RKO (cell line): ENCODE measurements around the gene TPSB2.
"Not testable (repeated sequence)": the region's sequence is repeated elsewhere in the genome, so short reads cannot be mapped to it uniquely, and the experiment has no call there.

Experiments used
- DNase-seq: peaks from one replicate; pipeline ENCODE4 v3.0.0-alpha.2; 2016; ENCODE audit warnings: low spot score

Gene TPSB2

GRCh38 chr16:1261131-1261892, 31.3 kb upstream of the TPSB2 start:
- no peak for DNase-seq

- DNase-seq: no peak
Measured at GRCh38 chr16:1260101-1260680, 30.2 kb upstream of the TPSB2 start.

- DNase-seq: no peak
Measured at GRCh38 chr16:1259760-1260068, 29.7 kb upstream of the TPSB2 start.

- no peak for DNase-seq
Measured at GRCh38 chr16:1258906-1259759, 29.1 kb upstream of the TPSB2 start.

- DNase-seq: no peak
Measured at GRCh38 chr16:1258225-1258600, 28.2 kb upstream of the TPSB2 start.

- no peak for DNase-seq
Measured at GRCh38 chr16:1257561-1258224, 27.7 kb upstream of the TPSB2 start.

- no peak for DNase-seq
Measured at GRCh38 chr16:1256874-1257322, 26.9 kb upstream of the TPSB2 start.

- not testable (repeated sequence) for DNase-seq
Measured at GRCh38 chr16:1256296-1256873, 26.4 kb upstream of the TPSB2 start.

- not testable (repeated sequence) for DNase-seq
Measured at GRCh38 chr16:1255276-1256122, 25.5 kb upstream of the TPSB2 start, which contains the start of gene TPSD1. Gene TPSD1 (plus strand): TSS chr16:1256069. CDS start chr16:1256281, 212 bp downstream.

GRCh38 chr16:1254821-1255220, 24.8 kb upstream of the TPSB2 start:
- DNase-seq: not testable (repeated sequence)

GRCh38 chr16:1253701-1254364, 23.8 kb upstream of the TPSB2 start:
- not testable (repeated sequence) for DNase-seq

GRCh38 chr16:1249031-1249755, 19.2 kb upstream of the TPSB2 start:
- DNase-seq: not testable (repeated sequence)

GRCh38 chr16:1247903-1248537, 18.0 kb upstream of the TPSB2 start:
- DNase-seq: not testable (repeated sequence)

GRCh38 chr16:1245452-1246020, 15.6 kb upstream of the TPSB2 start:
- DNase-seq: no peak

- DNase-seq: no peak
Measured at GRCh38 chr16:1244881-1245280, 14.9 kb upstream of the TPSB2 start.

- DNase-seq: not testable (repeated sequence)
Measured at GRCh38 chr16:1243907-1244850, 14.2 kb upstream of the TPSB2 start.

- not testable (repeated sequence) for DNase-seq
Measured at GRCh38 chr16:1243363-1243762, 13.4 kb upstream of the TPSB2 start.

- DNase-seq: not testable (repeated sequence)
Measured at GRCh38 chr16:1241081-1241480, 11.1 kb upstream of the TPSB2 start.
